WTC11 (cell line): Measurements from ENCODE around the gene FAM187B. TPM values are rescaled to one million over a fixed set of nuclear protein-coding genes. Genes with fewer than 3 reads are reported as not detected.

ENCODE experiments used
- ATAC-seq: fragments of 200-7000 bp; cut with Tn5 transposase; 2 replicates; pipeline ENCODE4 v1.10.0; 2021; ENCODE audit warnings: mild to moderate bottlenecking, moderate library complexity
- CTCF ChIA-PET: fragments of 300-600 bp; sonication (Branson Sonifier 250); formaldehyde crosslinking; loops from one replicate; lab custom pipeline; 2021; ENCODE audit warnings: antibody characterized with exemption; lab: Charles Lee
- POLR2A ChIA-PET: fragments of 350-600 bp; sonication (Branson Sonifier 250); formaldehyde crosslinking; loops from one replicate; lab custom pipeline; 2021; ENCODE audit warnings: antibody characterized with exemption; lab: Charles Lee
- DNase-seq: peaks from one replicate; pipeline ENCODE4 v3.0.0; 2021; ENCODE audit warnings: low spot score
- H3K27ac Mint-ChIP-seq: 2 replicates; pipeline ENCODE4 v1.8.0; 2021; ENCODE audit warnings: mixed read lengths
- H3K27me3 Mint-ChIP-seq: 2 replicates; pipeline ENCODE4 v1.8.0; 2021; ENCODE audit warnings: low read depth, mild to moderate bottlenecking, moderate library complexity, mixed read lengths
- H3K36me3 Mint-ChIP-seq: 2 replicates; pipeline ENCODE4 v1.8.0; 2021; ENCODE audit warnings: mixed read lengths
- H3K4me1 Mint-ChIP-seq: 2 replicates; pipeline ENCODE4 v1.8.0; 2022; ENCODE audit warnings: mixed read lengths
- H3K4me3 Mint-ChIP-seq: 2 replicates; pipeline ENCODE4 v1.8.0; 2021; ENCODE audit warnings: mild to moderate bottlenecking, moderate library complexity, mixed read lengths
- H3K9me3 Mint-ChIP-seq: 2 replicates; pipeline ENCODE4 v1.8.0; 2021; ENCODE audit warnings: mixed read lengths
- ATF1 ChIP-seq: sonication (generic); formaldehyde crosslinking; IDR thresholded peaks from 2 replicates; pipeline ENCODE4 v1.8.1; 2023; ENCODE audit warnings: mild to moderate bottlenecking, moderate library complexity, missing genetic modification reagents
- CREM ChIP-seq: sonication (generic); formaldehyde crosslinking; IDR thresholded peaks from 2 replicates; pipeline ENCODE4 v1.8.1; 2022; ENCODE audit warnings: mild to moderate bottlenecking, missing genetic modification reagents, moderate library complexity
- EMX1 ChIP-seq: fragments of 250-450 bp; sonication (Bioruptor Pico); IDR thresholded peaks from 2 replicates; pipeline ENCODE4 v1.8.0; 2021; ENCODE audit warnings: mild to moderate bottlenecking
- ESRRA ChIP-seq: sonication (generic); formaldehyde crosslinking; IDR thresholded peaks from 2 replicates; pipeline ENCODE4 v1.8.1; 2022; ENCODE audit warnings: mild to moderate bottlenecking, missing genetic modification reagents, borderline replicate concordance
- FOXJ3 ChIP-seq: sonication (generic); formaldehyde crosslinking; IDR thresholded peaks from 2 replicates; pipeline ENCODE4 v1.9.0; 2021; ENCODE audit warnings: missing genetic modification reagents, mild to moderate bottlenecking, borderline replicate concordance
- GABPB1 ChIP-seq: sonication (generic); formaldehyde crosslinking; IDR thresholded peaks from 2 replicates; pipeline ENCODE4 v1.8.1; 2023; ENCODE audit warnings: mild to moderate bottlenecking, missing genetic modification reagents
- HMGXB4 ChIP-seq: sonication (generic); formaldehyde crosslinking; IDR thresholded peaks from 2 replicates; pipeline ENCODE4 v1.8.1; 2023; ENCODE audit warnings: mild to moderate bottlenecking, moderate library complexity, missing genetic modification reagents
- NFE2L1 ChIP-seq: sonication (generic); formaldehyde crosslinking; IDR thresholded peaks from 2 replicates; pipeline ENCODE4 v1.8.1; 2023; ENCODE audit warnings: missing genetic modification reagents
- NR1H2 ChIP-seq: sonication (generic); formaldehyde crosslinking; IDR thresholded peaks from 2 replicates; pipeline ENCODE4 v1.9.0; 2021; ENCODE audit warnings: mild to moderate bottlenecking, moderate library complexity, missing genetic modification reagents
- SMAD3 ChIP-seq: sonication (generic); formaldehyde crosslinking; IDR thresholded peaks from 2 replicates; pipeline ENCODE4 v1.8.0; 2022; ENCODE audit warnings: missing genetic modification reagents, mild to moderate bottlenecking, borderline replicate concordance
- SP1 ChIP-seq: sonication (generic); formaldehyde crosslinking; conservative IDR thresholded peaks from 2 replicates; pipeline ENCODE4 v1.8.1; 2022; ENCODE audit warnings: missing genetic modification reagents
- TEAD4 ChIP-seq: sonication (generic); formaldehyde crosslinking; IDR thresholded peaks from 2 replicates; pipeline ENCODE4 v1.8.0; 2022; ENCODE audit warnings: mild to moderate bottlenecking, missing genetic modification reagents
- TP53 ChIP-seq: sonication (generic); formaldehyde crosslinking; IDR thresholded peaks from 2 replicates; pipeline ENCODE4 v1.8.1; 2023; ENCODE audit warnings: mild to moderate bottlenecking, missing genetic modification reagents
- ZMAT4 ChIP-seq: fragments of 250-450 bp; sonication (Bioruptor Pico); IDR thresholded peaks from 2 replicates; pipeline ENCODE4 v1.9.0; 2021; ENCODE audit warnings: mild to moderate bottlenecking
- ZNF138 ChIP-seq: sonication (generic); formaldehyde crosslinking; conservative IDR thresholded peaks from 2 replicates; pipeline ENCODE4 v1.8.1; 2022; ENCODE audit warnings: mild to moderate bottlenecking, moderate library complexity, missing genetic modification reagents
- ZNF281 ChIP-seq: sonication (generic); formaldehyde crosslinking; IDR thresholded peaks from 2 replicates; pipeline ENCODE4 v1.8.0; 2023; ENCODE audit warnings: mild to moderate bottlenecking, missing genetic modification reagents
- ZNF317 ChIP-seq: sonication (generic); formaldehyde crosslinking; IDR thresholded peaks from 2 replicates; pipeline ENCODE4 v1.8.1; 2023; ENCODE audit warnings: low read depth, mild to moderate bottlenecking, moderate library complexity, missing genetic modification reagents, borderline replicate concordance
- ZNF396 ChIP-seq: fragments of 250-450 bp; sonication (Bioruptor Pico); IDR thresholded peaks from 2 replicates; pipeline ENCODE4 v1.8.0; 2021; ENCODE audit warnings: mild to moderate bottlenecking, moderate library complexity, borderline replicate concordance
- total RNA-seq: library from RNA; stranded (reverse); gene quantifications from 3 replicates; pipeline ENCODE4 v1.2.3, GENCODE V29; 2021
- TF ChIP-seq, protein P1 (sequence below): fragments of 250-450 bp; sonication (Bioruptor Pico); IDR thresholded peaks from 2 replicates; pipeline ENCODE4 v2.1.2; 2022; ENCODE audit warnings: mild to moderate bottlenecking, moderate library complexity
- TF ChIP-seq, protein P2 (sequence below): sonication (generic); formaldehyde crosslinking; IDR thresholded peaks from 2 replicates; pipeline ENCODE4 v1.8.0; 2022; ENCODE audit warnings: mild to moderate bottlenecking, missing genetic modification reagents
- TF ChIP-seq, protein P3 (sequence below): sonication (generic); formaldehyde crosslinking; IDR thresholded peaks from 2 replicates; pipeline ENCODE4 v1.8.0; 2022; ENCODE audit warnings: missing genetic modification reagents

FAM187B gene
- total RNA-seq, 1 experiment from 2014 or later = 0.20 TPM

DNA sequence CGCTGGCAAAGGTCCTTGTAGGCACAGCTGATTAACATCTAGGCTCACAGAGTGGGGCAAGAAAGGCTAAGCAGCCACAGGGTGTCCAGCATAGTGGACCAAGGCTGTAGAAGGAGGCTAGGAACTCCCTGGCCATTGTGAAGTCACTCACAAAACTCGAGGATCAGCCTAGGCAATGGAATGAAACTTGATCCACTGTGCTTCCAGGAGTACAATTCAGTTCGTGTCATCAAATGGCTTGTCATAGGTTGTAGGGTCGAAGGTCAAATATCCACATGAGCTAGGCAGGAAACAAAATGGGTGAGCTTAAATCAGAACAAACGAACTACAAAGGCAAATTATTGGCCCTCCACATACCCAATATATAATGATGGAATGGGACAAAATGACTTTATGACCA is 4.4 kb upstream of the FAM187B start (continued):
- TF ChIP-seq, protein P1, sequence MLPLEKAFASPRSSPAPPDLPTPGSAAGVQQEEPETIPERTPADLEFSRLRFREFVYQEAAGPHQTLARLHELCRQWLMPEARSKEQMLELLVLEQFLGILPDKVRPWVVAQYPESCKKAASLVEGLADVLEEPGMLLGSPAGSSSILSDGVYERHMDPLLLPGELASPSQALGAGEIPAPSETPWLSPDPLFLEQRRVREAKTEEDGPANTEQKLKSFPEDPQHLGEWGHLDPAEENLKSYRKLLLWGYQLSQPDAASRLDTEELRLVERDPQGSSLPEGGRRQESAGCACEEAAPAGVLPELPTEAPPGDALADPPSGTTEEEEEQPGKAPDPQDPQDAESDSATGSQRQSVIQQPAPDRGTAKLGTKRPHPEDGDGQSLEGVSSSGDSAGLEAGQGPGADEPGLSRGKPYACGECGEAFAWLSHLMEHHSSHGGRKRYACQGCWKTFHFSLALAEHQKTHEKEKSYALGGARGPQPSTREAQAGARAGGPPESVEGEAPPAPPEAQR = no peak
- TF ChIP-seq ESRRA (CRISPR knock-in tag) = no peak
- no peak for TF ChIP-seq NR1H2 (CRISPR knock-in tag)
- TF ChIP-seq FOXJ3 (CRISPR knock-in tag) = no peak
- no peak for TF ChIP-seq TP53 (CRISPR knock-in tag)

DNA sequence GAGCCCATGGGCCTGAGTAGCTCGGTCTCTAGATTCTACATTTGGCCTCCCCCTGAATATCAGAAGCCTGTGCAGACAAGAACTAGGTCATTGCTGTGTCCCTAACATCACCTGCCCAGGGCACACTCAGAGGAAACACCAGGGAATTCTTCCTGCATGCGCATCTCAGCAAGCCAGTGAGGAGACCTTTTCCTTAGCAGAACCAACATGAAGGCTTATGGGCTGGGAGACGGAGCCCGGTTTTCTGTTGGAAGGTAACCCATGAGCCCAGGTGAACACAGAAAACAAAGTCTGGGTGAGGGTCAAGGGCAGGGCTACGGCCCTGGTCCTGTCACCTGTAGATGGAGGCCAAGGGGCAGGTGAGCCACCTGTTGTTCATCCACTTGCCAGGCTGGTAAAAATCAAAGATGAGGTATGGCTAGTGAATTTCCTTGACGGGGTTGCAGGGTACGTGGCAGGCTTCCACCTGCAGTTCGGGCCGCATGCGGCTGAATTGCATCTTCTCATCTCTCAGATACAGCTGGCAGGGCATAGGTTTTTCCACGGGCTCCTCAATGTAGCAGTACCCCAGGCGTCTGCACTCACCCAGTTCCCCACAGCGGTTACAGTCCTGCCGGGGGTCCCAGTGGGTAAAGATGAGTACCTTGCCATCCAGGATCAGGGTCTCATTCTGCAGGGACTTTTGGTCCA is 3.6 kb upstream of the FAM187B start:
- POLR2A ChIA-PET = no interaction called here
- no peaks in the 10 kb centered on the region for H3K27me3 Mint-ChIP-seq
- no peak for TF ChIP-seq HMGXB4
- TF ChIP-seq, protein P2, sequence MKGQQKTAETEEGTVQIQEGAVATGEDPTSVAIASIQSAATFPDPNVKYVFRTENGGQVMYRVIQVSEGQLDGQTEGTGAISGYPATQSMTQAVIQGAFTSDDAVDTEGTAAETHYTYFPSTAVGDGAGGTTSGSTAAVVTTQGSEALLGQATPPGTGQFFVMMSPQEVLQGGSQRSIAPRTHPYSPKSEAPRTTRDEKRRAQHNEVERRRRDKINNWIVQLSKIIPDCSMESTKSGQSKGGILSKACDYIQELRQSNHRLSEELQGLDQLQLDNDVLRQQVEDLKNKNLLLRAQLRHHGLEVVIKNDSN (CRISPR knock-in tag) = no peak
- TF ChIP-seq, all 79 proteins: peak for 0
- ATAC-seq (no peak), DNase-seq (no peak)
- Mint-ChIP-seq H3K9me3 (peaks cover 11% of the 10 kb centered on the region), H3K4me3 (no peak overlapping the region), H3K36me3 (no peaks in the 10 kb centered on the region), H3K4me1 (0 out of 2 replicates have a peak, but pooled peaks cover 3% of the 10 kb centered on the region), H3K27ac (no peak overlapping the region)
- CTCF ChIA-PET = no interaction called here

DNA sequence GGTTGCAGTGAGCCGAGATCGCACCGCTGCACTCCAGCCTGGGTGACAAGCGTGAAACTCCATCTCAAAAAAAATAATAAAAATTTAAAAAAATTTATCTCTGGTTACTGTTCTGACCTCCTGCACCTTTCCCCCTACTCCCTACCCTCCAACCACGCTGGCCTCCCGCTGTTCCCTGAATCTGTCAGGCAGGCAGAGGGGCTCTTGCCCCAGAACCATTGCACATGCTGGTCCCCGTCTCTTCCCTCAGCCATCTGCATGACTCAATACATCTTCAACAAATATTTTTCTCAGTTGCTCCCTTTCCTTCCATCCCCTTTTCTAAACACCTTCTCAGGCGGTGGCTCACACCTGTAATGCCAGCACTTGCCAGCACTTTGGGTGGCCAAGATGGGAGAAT is 1.1 kb upstream of the FAM187B start:
- ATAC-seq = no peak
- Mint-ChIP-seq H3K27ac (no peak overlapping the region), H3K9me3 (peaks cover 4% of the 10 kb centered on the region)

DNA sequence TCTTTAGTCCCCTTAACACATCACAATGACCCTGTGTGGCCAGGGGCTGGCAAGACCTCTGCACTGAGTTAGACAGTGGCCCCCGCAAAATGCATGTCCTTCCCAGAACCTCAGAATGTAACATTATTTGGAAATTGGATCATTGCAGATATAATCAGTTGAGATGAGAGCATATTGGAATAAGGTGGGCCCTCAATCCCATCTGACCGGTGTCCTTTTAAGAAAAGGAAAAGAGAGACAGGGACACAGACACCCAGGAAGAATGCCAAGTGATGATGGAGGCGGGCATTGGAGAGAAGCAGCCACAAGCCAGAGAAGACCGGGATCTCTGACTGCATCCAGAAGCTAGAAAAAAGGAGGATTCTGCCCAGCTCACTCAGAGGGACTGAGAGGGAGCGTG is 1.8 kb downstream of the FAM187B start:
- H3K27ac Mint-ChIP-seq = no peak overlapping the region
- CTCF ChIA-PET = interaction anchor here (1.1 kb wide), 1 partner anchor 160 kb away, joined by 3 read pairs; no protein-coding TSS in a partner anchor
- no peak overlapping the region for H3K4me3 Mint-ChIP-seq
- H3K4me1 Mint-ChIP-seq = peaks cover 15% of the 10 kb centered on the region
- H3K36me3 Mint-ChIP-seq = no peaks in the 10 kb centered on the region
- DNase-seq (no peak), ATAC-seq (no peak)
- H3K9me3 Mint-ChIP-seq = peaks cover 11% of the 10 kb centered on the region
- peaks cover 8% of the 10 kb centered on the region for H3K27me3 Mint-ChIP-seq
- POLR2A ChIA-PET = no interaction called here
- no peak for TF ChIP-seq ZNF138 (CRISPR knock-in tag)
- no peak for TF ChIP-seq TEAD4 (CRISPR knock-in tag)
- TF ChIP-seq SMAD3 = no peak
- TF ChIP-seq ZNF281 (CRISPR knock-in tag) = no peak
- no peak for TF ChIP-seq TP53 (CRISPR knock-in tag)
- TF ChIP-seq SP1 (CRISPR knock-in tag) = no peak
- no peak for TF ChIP-seq ATF1 (CRISPR knock-in tag)
- no peak for TF ChIP-seq ZMAT4
- no peak for TF ChIP-seq GABPB1 (CRISPR knock-in tag)
- no peak for TF ChIP-seq EMX1 (CRISPR knock-in tag)
- no peak for TF ChIP-seq ZNF317
- no peak for TF ChIP-seq CREM (CRISPR knock-in tag)
- no peak for TF ChIP-seq ZNF396 (CRISPR knock-in tag)
- TF ChIP-seq, protein P3, sequence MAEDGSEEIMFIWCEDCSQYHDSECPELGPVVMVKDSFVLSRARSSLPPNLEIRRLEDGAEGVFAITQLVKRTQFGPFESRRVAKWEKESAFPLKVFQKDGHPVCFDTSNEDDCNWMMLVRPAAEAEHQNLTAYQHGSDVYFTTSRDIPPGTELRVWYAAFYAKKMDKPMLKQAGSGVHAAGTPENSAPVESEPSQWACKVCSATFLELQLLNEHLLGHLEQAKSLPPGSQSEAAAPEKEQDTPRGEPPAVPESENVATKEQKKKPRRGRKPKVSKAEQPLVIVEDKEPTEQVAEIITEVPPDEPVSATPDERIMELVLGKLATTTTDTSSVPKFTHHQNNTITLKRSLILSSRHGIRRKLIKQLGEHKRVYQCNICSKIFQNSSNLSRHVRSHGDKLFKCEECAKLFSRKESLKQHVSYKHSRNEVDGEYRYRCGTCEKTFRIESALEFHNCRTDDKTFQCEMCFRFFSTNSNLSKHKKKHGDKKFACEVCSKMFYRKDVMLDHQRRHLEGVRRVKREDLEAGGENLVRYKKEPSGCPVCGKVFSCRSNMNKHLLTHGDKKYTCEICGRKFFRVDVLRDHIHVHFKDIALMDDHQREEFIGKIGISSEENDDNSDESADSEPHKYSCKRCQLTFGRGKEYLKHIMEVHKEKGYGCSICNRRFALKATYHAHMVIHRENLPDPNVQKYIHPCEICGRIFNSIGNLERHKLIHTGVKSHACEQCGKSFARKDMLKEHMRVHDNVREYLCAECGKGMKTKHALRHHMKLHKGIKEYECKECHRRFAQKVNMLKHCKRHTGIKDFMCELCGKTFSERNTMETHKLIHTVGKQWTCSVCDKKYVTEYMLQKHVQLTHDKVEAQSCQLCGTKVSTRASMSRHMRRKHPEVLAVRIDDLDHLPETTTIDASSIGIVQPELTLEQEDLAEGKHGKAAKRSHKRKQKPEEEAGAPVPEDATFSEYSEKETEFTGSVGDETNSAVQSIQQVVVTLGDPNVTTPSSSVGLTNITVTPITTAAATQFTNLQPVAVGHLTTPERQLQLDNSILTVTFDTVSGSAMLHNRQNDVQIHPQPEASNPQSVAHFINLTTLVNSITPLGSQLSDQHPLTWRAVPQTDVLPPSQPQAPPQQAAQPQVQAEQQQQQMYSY = no peak

More for the DNA sequence above, 1.1 kb upstream of the FAM187B start:
- DNase-seq = no peak
- no peak for TF ChIP-seq NFE2L1
- TF ChIP-seq, all 79 proteins: peak for 0
- no peak overlapping the region for H3K4me3 Mint-ChIP-seq
- ChIA-PET CTCF (no interaction called here), POLR2A (no interaction called here)
- H3K4me1 Mint-ChIP-seq = peaks cover 15% of the 10 kb centered on the region
- no peaks in the 10 kb centered on the region for H3K27me3 Mint-ChIP-seq
- no peaks in the 10 kb centered on the region for H3K36me3 Mint-ChIP-seq
